IMR-90 (cell line): ENCODE results near the gene IL21. TPM values are rescaled to one million over a fixed set of nuclear protein-coding genes. Genes with fewer than 3 reads are reported as not detected.

ENCODE experiments used
- ATAC-seq: fragments of 200-7000 bp; cut with Tn5 transposase; 2 replicates; pipeline ENCODE4 v1.9.1; 2020; ENCODE audit warnings: low read depth, mild to moderate bottlenecking, moderate library complexity
- BruUV-seq: library from RNA; stranded (reverse); fragments of 400-500 nt; replicated peaks from 2 replicates; lab custom pipeline; 2021; lab: Mats Ljungman, UMichigan
- CTCF ChIA-PET: fragments of 300-600 bp; formaldehyde crosslinking; extraction: SDS; loops from one replicate; lab custom pipeline; 2021; ENCODE audit warnings: antibody characterized with exemption; lab: Yijun Ruan, JAX
- POLR2A ChIA-PET: fragments of 300-600 bp; sonication (Branson Sonifier 250); formaldehyde crosslinking; loops from one replicate; lab custom pipeline; 2022; ENCODE audit warnings: antibody characterized with exemption; ENCODE audit not compliant: unreplicated experiment; lab: Charles Lee
- DNase-seq: peaks from one replicate; pipeline ENCODE4 v3.0.0; 2013
- H2AFZ ChIP-seq: replicated peaks from 2 replicates; pipeline ENCODE3; 2013; ENCODE audit warnings: low read length, mild to moderate bottlenecking; ENCODE audit not compliant: poor library complexity
- H2AK5ac ChIP-seq: 2 replicates; pipeline ENCODE4 v1.6.1; 2013; ENCODE audit warnings: low read depth, low read length, inconsistent platforms
- H2AK9ac ChIP-seq: replicated peaks from 2 replicates; pipeline ENCODE3; 2013; ENCODE audit warnings: mild to moderate bottlenecking, low read depth, low read length, moderate library complexity; ENCODE audit not compliant: poor library complexity
- H2BK120ac ChIP-seq: 2 replicates; pipeline ENCODE4 v1.6.1; 2013; ENCODE audit warnings: low read depth, low read length, inconsistent platforms
- H2BK15ac ChIP-seq: 3 replicates; pipeline ENCODE4 v1.6.1; 2013; ENCODE audit warnings: low read depth, low read length, inconsistent platforms
- H2BK20ac ChIP-seq: 2 replicates; pipeline ENCODE4 v1.6.1; 2013; ENCODE audit warnings: low read depth, mild to moderate bottlenecking, inconsistent platforms, low read length, moderate library complexity
- H2BK5ac ChIP-seq: 2 replicates; pipeline ENCODE4 v1.6.1; 2013; ENCODE audit warnings: mild to moderate bottlenecking, low read depth, low read length, inconsistent platforms; ENCODE audit not compliant: poor library complexity, severe bottlenecking
- H3K14ac ChIP-seq: replicated peaks from 2 replicates; pipeline ENCODE4 v1.6.1; 2013; ENCODE audit warnings: low read depth, low read length, inconsistent platforms
- H3K18ac ChIP-seq: 2 replicates; pipeline ENCODE4 v1.6.1; 2013; ENCODE audit warnings: low read depth, low read length, control low read depth
- H3K23ac ChIP-seq: 2 replicates; pipeline ENCODE4 v1.6.1; 2013; ENCODE audit warnings: low read depth, low read length, inconsistent platforms
- H3K27ac ChIP-seq: 2 replicates; pipeline ENCODE4 v1.5.1; 2013; ENCODE audit warnings: mild to moderate bottlenecking, control low read depth, low read length; ENCODE audit not compliant: insufficient read depth
- H3K27me3 ChIP-seq: 2 replicates; pipeline ENCODE4 v1.6.1; 2013; ENCODE audit warnings: low read length; ENCODE audit not compliant: control insufficient read depth, insufficient read depth
- H3K36me3 ChIP-seq: 2 replicates; pipeline ENCODE4 v1.6.1; 2013; ENCODE audit warnings: low read length, mixed read lengths; ENCODE audit not compliant: control insufficient read depth, insufficient read depth
- H3K4ac ChIP-seq: 2 replicates; pipeline ENCODE4 v1.6.1; 2013; ENCODE audit warnings: low read depth, low read length, inconsistent platforms
- H3K4me1 ChIP-seq: 2 replicates; pipeline ENCODE4 v1.6.1; 2013; ENCODE audit warnings: low read length, mixed read lengths; ENCODE audit not compliant: control insufficient read depth, insufficient read depth
- H3K4me2 ChIP-seq: 2 replicates; pipeline ENCODE4 v1.6.1; 2013; ENCODE audit warnings: low read depth, mild to moderate bottlenecking, control low read depth, low read length, moderate library complexity
- H3K4me3 ChIP-seq: 2 replicates; pipeline ENCODE4 v1.5.1; 2013; ENCODE audit warnings: low read depth, mild to moderate bottlenecking, control low read depth, low read length, moderate library complexity; ENCODE audit not compliant: insufficient read depth
- H3K56ac ChIP-seq: 2 replicates; pipeline ENCODE4 v1.6.1; 2013; ENCODE audit warnings: low read length, inconsistent platforms; ENCODE audit not compliant: insufficient read depth; ENCODE audit errors: extremely low read depth
- H3K79me1 ChIP-seq, 2 experiments: 2 replicates each; pipeline ENCODE4 v1.6.1; 2013; ENCODE audit warnings: low read length in 2 of 2, inconsistent platforms in 1 of 2, low read depth in 1 of 2
- H3K9ac ChIP-seq: 2 replicates; pipeline ENCODE4 v1.6.1; 2013; ENCODE audit warnings: low read depth, low read length, control low read depth
- H3K9me1 ChIP-seq: 2 replicates; pipeline ENCODE4 v1.6.1; 2013; ENCODE audit warnings: low read length, inconsistent platforms; ENCODE audit not compliant: insufficient read depth
- H3K9me3 ChIP-seq: 2 replicates; pipeline ENCODE4 v1.6.1; 2013; ENCODE audit warnings: low read length; ENCODE audit not compliant: control insufficient read depth, insufficient read depth
- H4K20me1 ChIP-seq: 2 replicates; pipeline ENCODE4 v1.6.1; 2013; ENCODE audit warnings: low read length, inconsistent platforms; ENCODE audit not compliant: insufficient read depth
- H4K5ac ChIP-seq: 2 replicates; pipeline ENCODE4 v1.6.1; 2013; ENCODE audit warnings: mild to moderate bottlenecking, low read depth, low read length, control low read depth
- H4K8ac ChIP-seq, 2 experiments: 2 replicates each; pipeline ENCODE4 v1.6.1; 2013; ENCODE audit warnings: low read depth in 2 of 2, low read length in 2 of 2, control low read depth in 1 of 2, inconsistent platforms in 1 of 2
- H4K91ac ChIP-seq: 2 replicates; pipeline ENCODE4 v1.6.1; 2013; ENCODE audit warnings: low read depth, low read length, inconsistent platforms; ENCODE audit not compliant: insufficient read depth
- BHLHE40 ChIP-seq: fragments of 150-350 bp; IDR thresholded peaks from 2 replicates; pipeline ENCODE4 v1.6.1; 2016; ENCODE audit warnings: mild to moderate bottlenecking, low read depth, low read length
- CTCF ChIP-seq: conservative IDR thresholded peaks from 2 replicates; pipeline ENCODE4 v1.5.1; 2012; ENCODE audit warnings: mild to moderate bottlenecking, low read depth, low read length, improper control_type of control experiment
- MAZ ChIP-seq: IDR thresholded peaks from 2 replicates; pipeline ENCODE4 v1.6.1; 2012; ENCODE audit warnings: low read depth, mild to moderate bottlenecking, low read length, improper control_type of control experiment, moderate library complexity, borderline replicate concordance
- POLR2A ChIP-seq: IDR thresholded peaks from 2 replicates; pipeline ENCODE4 v1.6.1; 2012; ENCODE audit warnings: mild to moderate bottlenecking, low read depth, low read length
- RAD21 ChIP-seq: IDR thresholded peaks from 2 replicates; pipeline ENCODE4 v1.6.1; 2012; ENCODE audit warnings: low read length, improper control_type of control experiment
- RFX5 ChIP-seq: IDR thresholded peaks from 2 replicates; pipeline ENCODE4 v1.8.0; 2012; ENCODE audit warnings: low read depth, mild to moderate bottlenecking, low read length, moderate library complexity
- whole genome bisulfite sequencing, 2 experiments: methylation state at CpG; one replicate each; pipeline versions ENCODE4 v1.1.5 to v1.1.7; 2013; ENCODE audit warnings: missing lambda C conversion rate in 2 of 2; ENCODE audit not compliant: insufficient read length in 1 of 2; ENCODE audit errors: extremely low coverage in 2 of 2; 5-methylcytosine and 5-hydroxymethylcytosine counted together
- dilution Hi-C: fragments of 300-500 bp; cut with HindIII; formaldehyde crosslinking; loops from one replicate; pipeline ENCODE4 v1.14.3; 2018; ENCODE audit warnings: low sequenced_read_pairs; ENCODE audit not compliant: unreplicated experiment
- in situ Hi-C: fragments of 300-500 bp; cut with MboI; formaldehyde crosslinking; loops from 3 replicates; pipeline ENCODE4 v1.14.3; 2019; ENCODE audit warnings: low sequenced_read_pairs, inconsistent platforms, mixed read lengths
- intact Hi-C: fragments of 100-400 bp; cut with micrococcal nuclease; formaldehyde crosslinking; loops from 2 replicates; pipeline ENCODE4 v1.10.0; 2022
- polyA plus RNA-seq, 3 experiments: library from polyadenylated mRNA; depleted of rRNA; stranded (reverse); fragments of >200 nt; gene quantifications; 2 replicates each; pipeline ENCODE4 v1.2.3, GENCODE V29; 2012; ENCODE audit warnings: low replicate concordance in 1 of 3
- total RNA-seq: library from RNA; depleted of rRNA; stranded (reverse); fragments of >200 nt; gene quantifications from 2 replicates; pipeline ENCODE4 v1.2.3, GENCODE V29; 2012
- TF ChIP-seq, protein P1 (sequence below): fragments of 150-350 bp; IDR thresholded peaks from 2 replicates; pipeline ENCODE4 v1.6.1; 2016; ENCODE audit warnings: low read depth, mild to moderate bottlenecking, low read length, moderate library complexity, borderline replicate concordance
- TF ChIP-seq, protein P2 (sequence below): fragments of 150-350 bp; IDR thresholded peaks from 2 replicates; pipeline ENCODE4 v1.6.1; 2017; ENCODE audit warnings: mild to moderate bottlenecking, antibody characterized with exemption, low read length, low read depth

Gene IL21
- total and polyA plus RNA-seq, 2 of the 4 experiments (the other 2 are of a cell fraction), result not detected

- in situ Hi-C loops (no loop called here), dilution Hi-C loops (loop anchor here (25.0 kb wide), 1 partner anchor 293 kb away; the partner anchor contains the start of gene NUDT6), intact Hi-C loops (no loop called here)
- Histone ChIP-seq H3K23ac (no peak overlapping the region), H3K27me3 (peaks cover 4% of the 10 kb centered on the region; the same call in 1 of the 2 replicates), H3K56ac (no peak overlapping the region), H4K8ac (no peak overlapping the region), H3K27ac (no peak overlapping the region), H3K4ac (no peak overlapping the region), H3K36me3 (no peaks in the 10 kb centered on the region), H4K5ac (no peak overlapping the region), H3K4me2 (no peak overlapping the region), H3K18ac (no peak overlapping the region), H3K9me1 (no peaks in the 10 kb centered on the region), H3K9me3 (no peaks in the 10 kb centered on the region), H3K4me1 (no peaks in the 10 kb centered on the region), H2BK5ac (no peak overlapping the region), H4K91ac (no peak overlapping the region), H2AFZ (no peak overlapping the region), H2BK15ac (no peak overlapping the region), H4K20me1 (no peaks in the 10 kb centered on the region), H2BK20ac (no peak overlapping the region), H2AK5ac (no peak overlapping the region), H2BK120ac (no peak overlapping the region), H3K4me3 (no peak overlapping the region), H3K9ac (no peak overlapping the region), H3K14ac (no peak overlapping the region), H3K79me1 (no peaks in the 10 kb centered on the region), H2AK9ac (no peak overlapping the region)
- no TSS peak for BruUV-seq
- DNase-seq, result no peak
- no CpG with 5 or more reads among the region's 2 CpGs for WGBS, 2 experiments
- ChIA-PET POLR2A (no interaction called here), CTCF (interaction anchor here (0.5 to 1.2 kb wide), 2 partner anchors 39 to 97 kb away, joined by 3 read pairs; no protein-coding TSS in a partner anchor)
- TF ChIP-seq MAZ (no peak), RFX5 (no peak), CTCF (no peak), POLR2A (no peak), RAD21 (no peak), BHLHE40 (no peak)
- TF ChIP-seq, protein P1, sequence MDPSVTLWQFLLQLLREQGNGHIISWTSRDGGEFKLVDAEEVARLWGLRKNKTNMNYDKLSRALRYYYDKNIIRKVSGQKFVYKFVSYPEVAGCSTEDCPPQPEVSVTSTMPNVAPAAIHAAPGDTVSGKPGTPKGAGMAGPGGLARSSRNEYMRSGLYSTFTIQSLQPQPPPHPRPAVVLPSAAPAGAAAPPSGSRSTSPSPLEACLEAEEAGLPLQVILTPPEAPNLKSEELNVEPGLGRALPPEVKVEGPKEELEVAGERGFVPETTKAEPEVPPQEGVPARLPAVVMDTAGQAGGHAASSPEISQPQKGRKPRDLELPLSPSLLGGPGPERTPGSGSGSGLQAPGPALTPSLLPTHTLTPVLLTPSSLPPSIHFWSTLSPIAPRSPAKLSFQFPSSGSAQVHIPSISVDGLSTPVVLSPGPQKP, result no peak
- TF ChIP-seq, protein P2, sequence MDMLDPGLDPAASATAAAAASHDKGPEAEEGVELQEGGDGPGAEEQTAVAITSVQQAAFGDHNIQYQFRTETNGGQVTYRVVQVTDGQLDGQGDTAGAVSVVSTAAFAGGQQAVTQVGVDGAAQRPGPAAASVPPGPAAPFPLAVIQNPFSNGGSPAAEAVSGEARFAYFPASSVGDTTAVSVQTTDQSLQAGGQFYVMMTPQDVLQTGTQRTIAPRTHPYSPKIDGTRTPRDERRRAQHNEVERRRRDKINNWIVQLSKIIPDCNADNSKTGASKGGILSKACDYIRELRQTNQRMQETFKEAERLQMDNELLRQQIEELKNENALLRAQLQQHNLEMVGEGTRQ, result no peak
- ATAC-seq, result no peak
Measured at GRCh38 chr4:122619611-122620010, 1.3 kb downstream of the IL21 start.
